Measurements from ENCODE around the gene ZNF746. TPM values are rescaled to one million over a fixed set of nuclear protein-coding genes. Genes with fewer than 3 reads are reported as not detected.
"Not testable (repeated sequence)": the region's sequence is repeated elsewhere in the genome, so short reads cannot be mapped to it uniquely, and the experiment has no call there.

Gene ZNF746
- polyA plus RNA-seq, 1 donor: 14.3 TPM

DNA sequence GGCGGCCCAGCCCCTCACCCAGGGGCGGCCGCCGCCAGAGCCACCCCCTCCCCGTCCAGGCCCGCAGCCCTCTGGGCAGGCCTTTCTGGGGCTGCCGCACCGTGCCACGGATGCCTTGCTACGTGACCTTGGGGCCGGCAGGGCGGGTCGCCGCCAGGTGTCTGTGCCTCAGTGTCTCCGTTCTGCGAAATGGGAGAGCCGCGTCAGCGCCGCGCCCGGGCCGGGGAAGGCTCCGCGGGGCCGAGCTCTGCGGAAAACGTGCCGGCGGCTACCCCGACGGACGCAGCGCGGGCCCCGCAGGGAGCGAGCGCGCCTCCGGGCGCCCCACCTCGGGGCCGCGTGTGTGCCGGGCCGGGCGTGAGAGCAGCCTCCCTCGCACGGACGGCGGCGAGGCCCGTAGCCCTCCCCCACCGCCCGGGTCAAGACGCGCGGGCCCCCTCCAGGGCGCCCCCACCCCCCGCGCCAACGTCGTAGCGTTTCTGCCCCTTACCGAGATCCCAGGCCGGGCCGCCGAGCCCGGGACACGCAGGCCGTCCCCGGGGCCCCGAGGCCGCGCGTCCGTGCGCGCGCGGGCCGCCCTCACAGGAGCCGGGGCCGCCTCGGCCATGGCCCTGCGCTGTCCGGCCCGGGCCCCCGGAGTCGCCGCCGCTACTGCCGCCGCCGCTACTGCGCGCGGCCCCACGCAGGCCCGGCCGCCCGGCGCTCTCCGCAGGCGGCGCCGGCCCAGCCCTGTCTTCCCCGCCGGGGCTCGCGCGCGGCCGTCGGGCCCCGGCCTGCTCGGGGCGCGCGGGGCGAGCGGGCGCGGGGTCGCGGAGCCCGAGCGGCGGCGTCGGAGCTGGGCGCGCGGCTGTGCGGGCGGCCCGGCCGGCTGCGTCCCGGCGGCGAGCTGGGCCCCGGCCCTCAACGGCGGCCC is 37.8 kb downstream of the ZNF746 start:
- peak; percentile 3 for DNase-seq

DNA sequence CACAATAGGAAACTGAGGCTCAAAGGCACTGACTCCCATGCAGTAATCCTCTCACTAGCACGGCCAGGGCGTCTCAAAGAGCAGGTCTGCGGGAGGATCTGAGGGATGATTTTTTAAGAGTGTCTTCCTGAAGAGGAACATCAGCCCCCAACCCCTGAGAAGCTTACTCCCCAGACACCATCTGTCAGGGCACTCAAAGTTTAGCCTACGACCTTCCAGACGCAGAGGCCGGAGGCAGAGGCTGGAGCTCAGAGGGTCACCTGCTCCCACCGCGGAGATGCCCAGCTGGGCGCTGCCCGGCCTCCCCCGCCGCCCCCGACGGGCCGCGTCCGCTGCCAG is 38.4 kb downstream of the ZNF746 start:
- no peak for DNase-seq

DNA sequence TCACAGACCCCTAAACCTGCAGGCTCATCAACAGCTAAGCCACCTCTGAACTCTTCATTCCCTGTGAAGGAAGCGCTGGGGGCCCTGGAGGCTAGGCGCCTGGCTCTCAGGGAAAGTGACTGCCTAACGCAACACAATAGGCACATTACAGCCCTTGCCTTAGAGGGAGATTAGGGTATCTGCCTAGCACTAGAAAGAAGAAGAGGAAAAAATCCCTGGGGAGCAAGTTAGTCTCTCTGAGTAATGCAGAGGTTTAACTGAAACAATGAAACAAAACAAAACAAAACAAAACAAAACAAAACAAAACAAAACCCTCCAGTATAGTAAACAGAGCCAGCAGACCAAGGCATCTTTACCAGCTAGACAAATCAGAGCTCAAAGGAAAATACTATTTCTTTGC is 39.4 kb downstream of the ZNF746 start:
- no peak for DNase-seq

DNA sequence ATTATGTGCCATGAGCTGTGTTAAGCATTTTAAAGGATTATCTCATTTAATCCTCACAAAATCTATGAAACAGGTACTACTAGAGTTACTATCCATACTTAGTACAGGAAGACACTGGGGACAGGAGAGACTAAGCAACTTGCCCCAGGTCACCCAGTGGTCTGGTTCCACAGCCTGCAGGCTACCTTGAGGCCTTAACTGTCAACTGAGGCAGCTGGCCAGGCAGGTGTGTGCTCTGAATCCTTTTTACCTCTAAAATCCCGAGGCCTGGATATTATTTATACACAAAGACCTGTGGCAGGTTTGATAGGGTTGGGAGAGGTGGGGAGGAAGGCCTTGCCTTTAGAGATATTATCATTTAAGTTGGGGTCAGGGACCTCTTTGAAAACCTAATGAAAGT is 39.8 kb downstream of the ZNF746 start:
- DNase-seq: no peak

DNA sequence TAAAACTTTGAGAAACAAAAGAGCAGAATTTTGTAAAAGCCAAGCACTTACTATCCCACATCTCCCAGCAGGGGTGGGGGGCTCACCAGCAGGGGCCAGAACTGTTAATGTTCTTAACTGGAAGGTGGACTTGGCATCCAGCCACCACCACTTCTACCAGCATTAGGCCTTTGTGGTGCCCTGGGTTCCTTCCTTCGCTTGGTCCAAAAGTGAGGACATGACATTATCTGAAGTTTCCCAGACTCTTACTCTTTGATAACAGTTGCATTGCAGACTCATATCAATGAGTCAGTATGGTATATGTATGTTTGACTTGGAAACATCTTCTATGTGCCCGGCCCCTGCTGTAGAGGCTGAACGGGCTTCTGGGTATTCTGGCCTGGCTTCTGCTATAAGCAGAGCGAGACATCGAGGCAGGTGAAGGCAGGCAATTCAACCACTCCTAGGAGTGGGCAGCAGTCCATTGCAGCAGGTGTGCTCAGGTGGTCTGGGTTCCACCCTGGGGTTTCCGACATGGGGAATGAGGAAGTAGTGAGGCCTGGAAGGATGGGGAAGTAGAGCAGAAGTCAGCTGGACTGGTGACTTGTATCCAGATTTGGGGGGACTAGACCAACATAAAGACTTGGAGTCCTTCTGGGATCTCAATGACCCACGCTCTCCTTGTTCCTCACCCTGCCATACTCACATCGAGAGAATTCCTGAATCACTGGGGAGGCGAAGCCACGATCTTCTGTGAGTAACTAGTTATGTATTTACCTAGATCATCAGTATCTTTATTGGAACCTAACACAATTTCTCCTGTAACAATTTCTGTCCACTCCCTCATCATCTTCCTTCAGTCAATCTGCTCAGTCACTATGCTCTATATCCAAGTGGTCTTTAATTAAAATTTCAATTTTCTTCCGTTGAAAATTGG is 40.8 kb downstream of the ZNF746 start:
- no peak for DNase-seq

DNA sequence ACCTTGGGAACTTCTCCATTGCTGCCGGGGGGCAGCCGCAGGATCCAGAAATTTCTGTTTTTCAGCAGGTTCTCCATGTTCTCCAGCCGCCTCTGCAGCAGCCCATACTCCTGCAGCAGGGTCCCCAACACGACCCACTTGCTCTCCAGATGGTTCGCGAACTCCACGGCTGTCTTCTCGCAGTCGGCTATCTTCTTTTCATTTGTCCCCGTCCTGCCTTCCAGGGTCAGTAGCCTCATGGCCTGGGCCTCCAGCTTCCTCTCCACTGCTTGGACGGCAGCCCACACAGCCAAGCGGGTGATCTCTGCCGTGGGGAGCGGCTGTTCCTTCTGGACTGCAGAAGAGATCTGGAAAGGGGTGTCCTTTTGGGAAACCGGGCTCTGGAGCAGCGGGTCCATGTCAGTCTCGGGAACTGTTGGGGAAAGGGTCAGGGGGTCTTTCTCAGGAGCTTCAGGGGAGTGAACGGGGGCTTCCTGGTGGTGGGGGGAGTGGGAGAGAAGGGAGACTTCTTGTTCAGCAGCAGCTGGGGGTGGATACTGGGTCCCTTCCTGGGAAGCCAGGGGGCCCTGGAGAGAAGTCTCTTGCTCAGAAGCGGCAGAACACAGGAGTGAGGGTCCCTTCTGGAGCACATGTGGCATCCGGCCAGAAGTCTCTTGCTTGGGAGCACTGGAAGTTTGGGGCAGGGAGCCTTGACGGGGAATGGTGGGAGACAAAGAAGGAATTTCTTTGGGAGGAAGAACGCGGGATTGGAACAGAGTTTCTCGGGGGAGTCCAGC is 42.2 kb downstream of the ZNF746 start:
- DNase-seq: no peak

DNA sequence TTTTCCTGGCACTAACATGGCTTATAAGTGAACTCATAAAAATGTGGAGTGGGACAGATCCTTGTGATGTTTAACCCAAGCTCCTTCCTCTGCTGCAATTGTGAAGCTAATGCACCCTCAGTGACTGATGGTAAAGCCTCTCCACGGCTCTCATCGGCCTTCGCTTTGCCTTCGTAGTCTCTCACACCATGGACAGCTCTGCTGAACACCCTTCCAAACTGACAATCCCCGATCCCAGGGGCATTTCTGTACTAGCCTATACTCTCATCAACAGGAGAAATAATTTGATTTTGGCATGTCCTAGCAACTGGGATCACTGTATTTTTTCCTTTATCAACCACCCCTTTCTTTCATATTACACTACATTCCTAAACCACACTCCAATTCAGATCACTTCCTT is 42.9 kb downstream of the ZNF746 start:
- no peak for DNase-seq

DNA sequence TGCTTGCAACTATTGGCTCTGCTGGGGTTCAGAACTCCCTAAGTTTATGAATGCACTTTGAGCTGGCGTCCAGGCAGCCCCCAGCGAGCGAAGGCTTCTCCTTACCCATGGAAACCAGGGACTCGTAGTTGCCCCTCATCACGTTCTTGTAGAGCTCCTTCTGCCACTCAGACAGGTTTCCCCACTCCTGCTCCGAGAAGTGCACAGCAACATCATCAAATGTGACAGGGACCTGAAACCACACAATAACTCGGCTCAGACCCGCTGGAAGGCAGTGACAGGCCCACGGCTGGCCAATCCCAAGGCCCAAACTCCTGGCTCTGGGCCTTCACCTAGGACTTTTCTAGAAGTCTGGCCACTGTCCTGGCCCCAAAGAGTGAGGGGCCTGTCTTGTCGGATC is 43.6 kb downstream of the ZNF746 start:
- DNase-seq: no peak

DNA sequence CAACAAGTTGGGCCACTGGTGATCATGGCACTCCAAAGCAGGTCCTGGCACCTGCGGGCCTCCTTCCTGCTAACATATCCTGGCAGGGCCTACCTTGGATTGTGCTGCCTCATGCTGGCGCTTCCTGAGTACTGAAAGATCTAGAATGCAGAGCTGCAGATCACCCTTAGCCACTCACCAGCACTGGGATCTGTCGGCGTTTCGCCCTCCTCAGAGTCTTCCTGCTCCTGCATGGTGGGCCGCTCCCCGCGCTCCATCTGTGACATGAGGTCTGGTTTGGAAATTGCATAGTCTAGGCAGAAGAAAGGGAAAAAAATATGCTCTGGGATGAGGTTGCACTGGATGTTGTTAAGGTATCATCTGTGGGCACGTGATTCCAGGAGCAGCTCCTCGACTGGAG is 46.8 kb downstream of the ZNF746 start:
- DNase-seq: no peak

DNA sequence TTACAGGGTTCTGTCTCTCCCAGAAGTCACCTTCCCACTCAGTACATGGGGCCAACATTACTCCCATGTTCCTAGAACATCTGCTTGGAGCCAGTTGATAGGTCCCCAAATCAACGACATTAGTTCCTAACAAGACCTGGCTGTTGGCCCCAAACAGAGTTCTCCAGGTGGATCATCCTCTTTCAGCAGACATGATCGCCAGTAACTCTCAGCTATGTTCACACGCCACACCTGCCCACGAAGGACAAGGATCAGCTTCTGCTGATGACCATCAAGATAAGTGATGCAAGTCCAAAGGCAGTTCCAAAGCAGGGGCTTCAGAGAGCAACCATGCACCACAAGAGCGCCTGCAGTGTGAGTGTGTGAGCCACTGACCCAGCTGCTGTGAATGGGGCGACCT is 47.7 kb downstream of the ZNF746 start:
- DNase-seq: no peak

DNA sequence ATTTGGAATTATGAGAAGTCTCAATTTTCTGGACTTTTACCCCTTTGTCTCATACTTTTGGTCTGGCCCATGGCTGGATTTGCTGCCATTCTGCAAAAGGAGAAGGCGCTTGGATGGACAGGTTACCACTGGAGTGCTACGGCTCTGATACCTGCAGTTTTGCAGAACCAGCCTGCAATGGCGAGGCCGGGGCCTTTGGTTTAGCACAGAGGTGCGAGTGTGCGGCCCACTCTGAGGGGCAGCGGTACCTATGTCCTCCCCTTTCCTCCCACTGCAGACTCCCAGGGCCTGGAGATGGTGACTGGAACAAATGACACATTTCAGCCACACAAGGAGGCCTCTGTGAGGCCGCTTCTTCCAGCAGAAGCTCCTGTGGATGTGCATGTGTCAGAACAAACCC is 48.6 kb downstream of the ZNF746 start:
- DNase-seq: no peak

DNA sequence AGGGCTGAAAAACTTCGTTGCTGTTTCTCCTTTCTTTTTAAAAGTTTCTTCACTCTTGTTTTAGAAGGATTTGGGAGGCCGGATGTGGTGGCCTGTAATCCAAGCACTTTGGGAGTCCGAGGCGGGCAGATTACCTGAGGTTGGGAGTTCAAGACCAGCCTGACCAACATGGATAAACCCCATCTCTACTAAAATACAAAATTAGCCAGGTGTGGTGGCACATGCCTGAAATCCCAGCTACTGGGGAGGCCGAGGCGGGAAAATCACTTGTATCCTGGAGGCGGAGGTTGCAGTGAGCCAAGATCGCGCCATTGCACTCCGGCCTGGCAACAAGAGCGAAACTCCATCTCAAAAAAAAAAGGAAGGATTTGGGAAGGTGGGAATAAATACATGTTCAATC is 51.6 kb downstream of the ZNF746 start:
- not testable (repeated sequence) for DNase-seq

DNA sequence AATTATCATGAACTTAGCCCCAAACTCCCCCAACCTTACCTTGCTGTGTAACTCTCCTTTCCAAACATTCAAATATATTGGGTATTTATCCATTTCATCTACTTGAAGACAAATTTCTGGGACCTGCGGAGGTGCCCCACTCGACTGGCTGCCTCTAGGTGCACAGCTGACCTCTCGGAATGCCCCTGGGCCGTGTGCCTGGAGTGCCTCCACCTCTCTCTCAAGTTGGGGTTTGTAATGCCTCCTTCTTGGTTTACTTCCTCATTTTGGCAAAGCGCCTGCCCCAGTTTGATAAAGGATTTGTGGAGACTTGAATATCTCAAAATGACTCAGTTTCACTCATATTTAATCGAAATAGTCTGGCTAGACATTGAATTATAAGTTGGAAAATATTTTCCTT is 53.3 kb downstream of the ZNF746 start:
- no peak for DNase-seq

DNA sequence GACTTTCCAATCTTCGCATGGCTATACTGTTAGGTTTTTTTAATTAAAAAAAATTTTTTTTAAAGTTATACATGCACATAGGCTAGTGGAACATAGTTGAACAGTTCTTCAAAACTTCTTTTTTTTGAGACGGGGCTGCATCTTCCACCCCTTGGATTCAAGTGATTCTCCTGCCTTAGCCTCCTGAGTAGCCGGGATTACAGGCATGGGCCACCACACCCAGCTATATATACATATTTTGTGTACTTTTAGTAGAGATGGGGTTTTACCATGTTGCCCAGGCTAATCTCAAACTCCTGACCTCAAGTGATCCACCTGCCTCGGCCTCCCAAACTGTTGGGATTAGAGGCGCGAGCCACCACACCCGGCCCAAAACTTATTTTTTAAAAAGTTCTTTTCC is 54.1 kb downstream of the ZNF746 start:
- no peak for DNase-seq

DNA sequence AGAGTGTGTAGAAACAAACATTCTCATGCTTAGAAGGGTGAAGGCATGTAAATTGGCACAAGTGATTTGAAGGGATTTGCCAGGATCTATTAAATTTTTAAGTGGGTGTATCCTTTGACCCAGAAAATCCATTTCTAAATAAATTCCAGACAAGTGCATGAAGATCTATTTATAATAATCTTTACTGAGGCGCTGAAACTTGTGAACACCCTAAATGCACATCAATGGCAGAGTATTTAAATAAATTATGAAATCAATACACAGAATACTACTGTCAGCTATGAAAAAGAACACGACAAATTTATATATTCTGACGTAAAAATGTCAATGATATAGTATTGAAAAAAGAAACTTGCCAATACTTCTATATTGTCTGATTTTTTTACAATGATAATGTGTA is 54.7 kb downstream of the ZNF746 start:
- DNase-seq: no peak

DNA sequence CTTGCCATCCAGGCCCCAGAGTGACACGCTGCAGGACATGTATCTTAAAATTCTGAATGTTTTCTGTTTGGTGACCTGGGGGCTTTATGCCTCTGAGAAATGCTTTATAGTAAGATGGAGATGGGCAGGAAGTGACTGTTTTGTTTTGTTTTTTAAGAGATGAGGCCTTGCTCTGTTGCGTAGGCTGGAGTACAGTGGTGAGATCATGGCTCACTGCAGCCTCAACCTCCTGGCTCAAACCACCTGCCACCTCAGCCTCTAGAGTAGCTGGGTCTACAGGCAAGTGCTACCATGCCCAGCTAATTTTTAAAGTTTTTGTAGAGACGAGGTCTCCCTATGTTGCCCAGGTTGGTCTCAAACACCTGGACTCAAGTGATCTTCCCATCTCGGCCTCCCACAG is 57.4 kb downstream of the ZNF746 start:
- no peak for DNase-seq

DNA sequence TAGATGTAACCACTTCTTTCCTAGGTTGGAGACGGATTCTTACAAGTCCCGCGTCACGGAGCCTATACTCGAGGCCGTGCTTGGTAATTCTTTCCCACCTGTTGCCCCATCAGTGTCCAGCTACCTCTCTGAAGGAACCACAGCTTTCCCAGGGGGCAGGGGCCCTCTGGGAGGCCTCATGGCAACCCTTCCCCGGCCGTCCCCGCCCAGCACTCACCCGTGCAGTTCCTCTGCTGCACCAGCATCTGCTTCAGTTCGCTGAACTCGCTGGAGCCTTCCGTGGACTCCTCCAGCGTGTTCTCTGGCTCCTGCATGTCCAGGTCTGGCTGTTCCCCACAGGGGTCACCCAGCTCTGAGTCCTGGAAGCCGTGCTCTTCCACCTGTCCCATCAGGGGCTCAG is 61.3 kb downstream of the ZNF746 start:
- no peak for DNase-seq

DNA sequence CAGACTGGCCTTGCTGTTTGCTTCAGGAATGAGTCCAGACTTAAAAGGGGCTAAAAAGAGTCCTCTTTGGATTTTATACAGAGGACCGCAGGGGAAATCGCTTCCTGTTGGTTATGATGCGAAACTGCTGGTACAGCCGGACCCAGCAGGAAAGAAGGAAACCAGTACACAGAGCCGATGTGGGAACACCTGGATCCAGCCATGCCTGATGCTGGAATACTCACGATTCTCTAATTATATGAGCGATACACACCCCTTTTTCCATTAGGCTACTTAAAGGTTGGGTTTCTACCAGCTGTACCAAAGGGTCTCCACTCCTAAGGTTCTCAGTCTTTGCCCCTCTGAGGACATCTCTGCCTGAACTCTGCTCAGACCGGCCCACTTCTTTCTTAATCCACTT is 64.5 kb downstream of the ZNF746 start:
- no peak for DNase-seq

DNA sequence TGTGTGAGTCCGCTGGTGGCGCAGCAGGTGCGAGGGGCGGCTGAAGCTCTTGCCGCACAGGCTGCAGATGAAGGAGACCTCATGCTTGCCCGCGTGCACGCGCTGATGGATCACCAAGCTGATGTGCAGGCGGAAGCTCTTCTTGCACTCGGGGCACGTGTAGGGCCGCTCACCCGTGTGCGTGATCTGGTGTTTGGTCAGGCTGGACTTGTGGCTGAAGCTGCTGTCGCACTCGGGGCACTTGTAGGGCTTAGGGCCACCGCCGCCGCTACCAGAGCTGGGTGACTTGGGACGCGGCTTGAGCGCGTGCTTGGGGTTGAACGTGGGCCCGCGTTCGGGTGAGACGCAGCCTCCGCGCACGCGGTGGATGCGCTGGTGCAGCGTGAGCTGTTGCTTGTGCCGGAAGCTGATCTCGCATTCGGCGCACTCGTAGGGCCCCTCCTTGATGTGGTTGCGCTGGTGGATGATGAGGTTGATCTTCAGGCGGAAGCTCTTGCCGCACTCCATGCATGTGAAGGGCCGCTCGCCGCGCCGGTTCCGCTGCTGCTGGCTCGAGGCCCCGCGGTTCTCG is 65.4 kb downstream of the ZNF746 start:
- DNase-seq: no peak

DNA sequence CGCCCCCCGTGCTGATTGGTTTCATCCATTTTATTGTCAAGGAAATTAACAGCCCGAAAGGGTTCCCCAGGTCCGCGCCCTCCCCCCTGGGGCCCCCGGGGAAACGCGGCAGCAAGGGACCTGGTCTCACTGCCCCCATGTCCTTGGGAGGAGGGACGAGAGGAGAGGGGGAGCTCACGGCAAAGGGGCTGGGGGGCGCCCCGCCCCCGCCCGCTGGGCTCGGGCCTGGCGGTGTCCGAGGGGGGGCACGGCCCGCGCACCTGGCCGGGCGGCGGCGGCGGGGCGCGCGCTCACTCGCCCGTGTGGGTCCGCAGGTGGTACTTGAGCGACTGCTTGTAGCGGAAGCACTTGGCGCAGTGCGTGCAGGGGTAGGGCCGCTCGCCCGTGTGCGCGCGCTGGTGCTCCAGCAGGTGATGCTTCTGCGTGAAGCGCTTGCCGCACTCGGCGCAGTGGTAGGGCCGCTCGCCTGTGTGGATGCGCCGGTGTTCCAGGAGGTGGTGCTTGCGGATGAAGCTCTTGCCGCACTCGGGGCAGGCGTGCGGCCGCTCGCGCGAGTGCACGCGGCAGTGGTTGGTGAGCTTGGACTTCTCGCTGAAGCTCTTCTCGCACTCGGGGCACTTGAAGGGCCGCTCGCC is 66.0 kb downstream of the ZNF746 start:
- DNase-seq: no peak

DNA sequence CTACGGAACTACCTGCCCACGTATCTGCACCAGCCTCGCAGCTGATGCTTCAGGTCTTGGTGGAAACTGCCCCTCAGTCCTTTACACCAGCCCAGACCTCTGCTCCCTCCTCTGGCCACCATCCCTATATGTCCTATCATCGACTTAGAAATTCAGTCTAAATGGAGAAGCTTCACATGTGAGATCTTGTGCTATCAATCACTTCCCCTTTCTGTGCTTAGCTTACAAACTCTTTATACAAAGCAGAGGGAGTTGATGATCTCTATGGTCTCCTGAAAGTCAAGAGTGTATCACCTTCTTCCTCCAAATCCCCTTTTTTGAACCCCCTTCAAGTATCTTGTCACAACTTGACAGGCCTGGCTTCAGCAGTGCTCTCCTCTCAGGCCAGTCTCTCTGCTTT is 67.4 kb downstream of the ZNF746 start:
- no peak for DNase-seq

DNA sequence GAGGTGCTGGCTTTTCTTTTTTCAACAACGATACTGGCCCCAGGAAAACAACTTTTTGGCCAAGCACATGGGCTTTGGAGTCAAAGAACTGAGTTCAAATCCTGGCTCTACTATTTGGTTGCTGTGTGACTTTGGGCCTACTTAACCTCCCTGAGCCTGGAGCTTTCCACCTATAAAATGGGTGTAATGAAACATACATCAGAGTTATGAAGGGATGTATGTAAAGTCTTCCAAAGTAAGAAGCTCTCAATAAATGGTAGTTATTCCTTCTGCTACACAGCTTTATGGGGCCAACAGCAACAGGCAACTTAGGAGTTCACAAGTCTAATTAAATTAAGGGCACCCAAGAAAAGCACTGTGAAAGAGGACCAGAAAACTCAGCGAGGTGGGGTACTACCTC is 69.7 kb downstream of the ZNF746 start:
- no peak for DNase-seq

Data from left kidney (tissue), 2 donors.